Neural cell (in vitro differentiated cells): Measurements from ENCODE around the gene CMPK2. TPM values are rescaled to one million over a fixed set of nuclear protein-coding genes. Genes with fewer than 3 reads are reported as not detected.

Source experiments
- H2AFZ ChIP-seq: fragments of 200-600, 300-800 bp; sonication (generic), shearing (Covaris generic); 2 replicates; pipeline ENCODE4 v1.6.0; 2014; ENCODE audit warnings: low read depth, mild to moderate bottlenecking, antibody characterized with exemption, low read length, moderate library complexity
- H3F3A ChIP-seq: fragments of 200-600 bp; shearing (Covaris generic); 2 replicates; pipeline ENCODE4 v1.6.1; 2016; ENCODE audit warnings: mild to moderate bottlenecking, moderate library complexity, mixed read lengths, antibody characterized with exemption, low read length; ENCODE audit not compliant: insufficient read depth, poor library complexity, severe bottlenecking
- H3K27ac ChIP-seq: fragments of 200-600, 300-800 bp; sonication (generic), shearing (Covaris generic); 2 replicates; pipeline ENCODE4 v1.5.1; 2014; ENCODE audit warnings: mild to moderate bottlenecking, low read length, moderate library complexity
- H3K27me3 ChIP-seq: fragments of 300-800, 200-600 bp; sonication (generic), shearing (Covaris generic); 2 replicates; pipeline ENCODE4 v1.6.0; 2014; ENCODE audit warnings: mild to moderate bottlenecking, low read depth, low read length, moderate library complexity; ENCODE audit not compliant: insufficient read depth
- H3K36me3 ChIP-seq: fragments of 300-800, 200-600 bp; sonication (generic), shearing (Covaris generic); 2 replicates; pipeline ENCODE4 v1.5.1; 2014; ENCODE audit warnings: mild to moderate bottlenecking, antibody characterized with exemption, low read length, moderate library complexity; ENCODE audit not compliant: insufficient read depth
- H3K4me2 ChIP-seq: fragments of 300-800, 200-600 bp; sonication (generic), shearing (Covaris generic); 2 replicates; pipeline ENCODE4 v1.6.0; 2014; ENCODE audit warnings: mild to moderate bottlenecking, low read length
- H3K4me3 ChIP-seq: fragments of 300-800, 200-600 bp; sonication (generic), shearing (Covaris generic); 2 replicates; pipeline ENCODE4 v1.5.1; 2014; ENCODE audit warnings: mild to moderate bottlenecking, low read length, moderate library complexity
- H3K79me2 ChIP-seq: fragments of 200-600 bp; shearing (Covaris generic); replicated peaks from 2 replicates; pipeline ENCODE4 v1.6.0; 2014; ENCODE audit warnings: mild to moderate bottlenecking, low read length, moderate library complexity; ENCODE audit not compliant: insufficient read depth
- H3K9ac ChIP-seq: fragments of 300-800, 200-600 bp; sonication (generic), shearing (Covaris generic); 2 replicates; pipeline ENCODE4 v1.6.1; 2016; ENCODE audit warnings: mild to moderate bottlenecking, low read length, mixed read lengths
- H3K9me2 ChIP-seq: fragments of 200-600 bp; shearing (Covaris generic); 2 replicates; pipeline ENCODE4 v1.6.1; 2016; ENCODE audit warnings: mild to moderate bottlenecking, low read length, mixed read lengths; ENCODE audit not compliant: insufficient read depth
- H3K9me3 ChIP-seq: fragments of 200-600, 300-800 bp; sonication (generic), shearing (Covaris generic); 2 replicates; pipeline ENCODE4 v1.6.1; 2016; ENCODE audit warnings: mild to moderate bottlenecking, mixed run types, low read length, moderate library complexity, mixed read lengths
- H4K20me1 ChIP-seq: fragments of 200-600 bp; shearing (Covaris generic); 2 replicates; pipeline ENCODE4 v1.6.1; 2016; ENCODE audit warnings: mild to moderate bottlenecking, mixed run types; ENCODE audit not compliant: insufficient read depth
- CTCF ChIP-seq: fragments of 450-650 bp; IDR thresholded peaks from 2 replicates; pipeline ENCODE4 v1.5.1; 2014; ENCODE audit warnings: antibody characterized with exemption, mild to moderate bottlenecking, moderate library complexity; ENCODE audit not compliant: poor library complexity, severe bottlenecking
- EP300 ChIP-seq: fragments of 450-650 bp; conservative IDR thresholded peaks from 2 replicates; pipeline ENCODE4 v1.6.1; 2014; ENCODE audit warnings: antibody characterized with exemption, mild to moderate bottlenecking, moderate library complexity; ENCODE audit not compliant: poor library complexity, severe bottlenecking
- EZH2 ChIP-seq: fragments of 200-600, 300-800 bp; shearing (Covaris generic), sonication (generic); IDR thresholded peaks from 2 replicates; pipeline ENCODE4 v1.6.1; 2014; ENCODE audit warnings: antibody characterized with exemption, low read length, borderline replicate concordance, mild to moderate bottlenecking; ENCODE audit not compliant: insufficient read depth, poor library complexity, severe bottlenecking
- MXI1 ChIP-seq: fragments of 450-650 bp; conservative IDR thresholded peaks from 2 replicates; pipeline ENCODE4 v1.6.1; 2014; ENCODE audit warnings: antibody characterized with exemption, mild to moderate bottlenecking; ENCODE audit not compliant: poor library complexity, severe bottlenecking
- POLR2AphosphoS5 ChIP-seq: IDR thresholded peaks from 2 replicates; pipeline ENCODE4 v1.6.1; 2012
- RAD21 ChIP-seq: fragments of 450-650 bp; conservative IDR thresholded peaks from 2 replicates; pipeline ENCODE4 v1.6.1; 2014; ENCODE audit warnings: antibody characterized with exemption, mild to moderate bottlenecking, moderate library complexity
- SMC3 ChIP-seq: fragments of 450-650 bp; conservative IDR thresholded peaks from 2 replicates; pipeline ENCODE4 v1.6.1; 2014; ENCODE audit warnings: antibody characterized with exemption, mild to moderate bottlenecking, moderate library complexity; ENCODE audit not compliant: poor library complexity
- TAF1 ChIP-seq: IDR thresholded peaks from 2 replicates; pipeline ENCODE4 v1.6.1; 2012; ENCODE audit warnings: low read depth
- polyA plus RNA-seq: library from polyadenylated mRNA; depleted of rRNA; stranded (reverse); fragments of >200 nt; gene quantifications from 2 replicates; pipeline ENCODE4 v1.2.3, GENCODE V29; 2014
- TF ChIP-seq, protein P1 (sequence below): IDR thresholded peaks from 2 replicates; pipeline ENCODE4 v1.6.1; 2012; ENCODE audit warnings: borderline replicate concordance

Gene CMPK2
- polyA plus RNA-seq, 1 donor from 2014 or later: 6.5 TPM

GRCh38 chr2:6841537-6842287 lies 24.0 kb downstream of the CMPK2 start:
- H3K27ac ChIP-seq: no peak overlapping the region
- no peak overlapping the region for H3K9ac ChIP-seq
- H3F3A ChIP-seq: no peaks in the 10 kb centered on the region
- TF ChIP-seq EP300 (no peak), MXI1 (no peak), TAF1 (no peak), POLR2AphosphoS5 (no peak), RAD21 (no peak), CTCF (no peak)
- TF ChIP-seq, protein P1, sequence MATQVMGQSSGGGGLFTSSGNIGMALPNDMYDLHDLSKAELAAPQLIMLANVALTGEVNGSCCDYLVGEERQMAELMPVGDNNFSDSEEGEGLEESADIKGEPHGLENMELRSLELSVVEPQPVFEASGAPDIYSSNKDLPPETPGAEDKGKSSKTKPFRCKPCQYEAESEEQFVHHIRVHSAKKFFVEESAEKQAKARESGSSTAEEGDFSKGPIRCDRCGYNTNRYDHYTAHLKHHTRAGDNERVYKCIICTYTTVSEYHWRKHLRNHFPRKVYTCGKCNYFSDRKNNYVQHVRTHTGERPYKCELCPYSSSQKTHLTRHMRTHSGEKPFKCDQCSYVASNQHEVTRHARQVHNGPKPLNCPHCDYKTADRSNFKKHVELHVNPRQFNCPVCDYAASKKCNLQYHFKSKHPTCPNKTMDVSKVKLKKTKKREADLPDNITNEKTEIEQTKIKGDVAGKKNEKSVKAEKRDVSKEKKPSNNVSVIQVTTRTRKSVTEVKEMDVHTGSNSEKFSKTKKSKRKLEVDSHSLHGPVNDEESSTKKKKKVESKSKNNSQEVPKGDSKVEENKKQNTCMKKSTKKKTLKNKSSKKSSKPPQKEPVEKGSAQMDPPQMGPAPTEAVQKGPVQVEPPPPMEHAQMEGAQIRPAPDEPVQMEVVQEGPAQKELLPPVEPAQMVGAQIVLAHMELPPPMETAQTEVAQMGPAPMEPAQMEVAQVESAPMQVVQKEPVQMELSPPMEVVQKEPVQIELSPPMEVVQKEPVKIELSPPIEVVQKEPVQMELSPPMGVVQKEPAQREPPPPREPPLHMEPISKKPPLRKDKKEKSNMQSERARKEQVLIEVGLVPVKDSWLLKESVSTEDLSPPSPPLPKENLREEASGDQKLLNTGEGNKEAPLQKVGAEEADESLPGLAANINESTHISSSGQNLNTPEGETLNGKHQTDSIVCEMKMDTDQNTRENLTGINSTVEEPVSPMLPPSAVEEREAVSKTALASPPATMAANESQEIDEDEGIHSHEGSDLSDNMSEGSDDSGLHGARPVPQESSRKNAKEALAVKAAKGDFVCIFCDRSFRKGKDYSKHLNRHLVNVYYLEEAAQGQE: no peak
- no peaks in the 10 kb centered on the region for H3K9me2 ChIP-seq
- no peaks in the 10 kb centered on the region for H3K27me3 ChIP-seq
- H2AFZ ChIP-seq: no peak overlapping the region
- H4K20me1 ChIP-seq: no peaks in the 10 kb centered on the region
- no peaks in the 10 kb centered on the region for H3K79me2 ChIP-seq
- H3K9me3 ChIP-seq: peaks cover 18% of the 10 kb centered on the region
- no peaks in the 10 kb centered on the region for H3K36me3 ChIP-seq
- H3K4me3 ChIP-seq: no peak overlapping the region
- no peak overlapping the region for H3K4me2 ChIP-seq

DNA sequence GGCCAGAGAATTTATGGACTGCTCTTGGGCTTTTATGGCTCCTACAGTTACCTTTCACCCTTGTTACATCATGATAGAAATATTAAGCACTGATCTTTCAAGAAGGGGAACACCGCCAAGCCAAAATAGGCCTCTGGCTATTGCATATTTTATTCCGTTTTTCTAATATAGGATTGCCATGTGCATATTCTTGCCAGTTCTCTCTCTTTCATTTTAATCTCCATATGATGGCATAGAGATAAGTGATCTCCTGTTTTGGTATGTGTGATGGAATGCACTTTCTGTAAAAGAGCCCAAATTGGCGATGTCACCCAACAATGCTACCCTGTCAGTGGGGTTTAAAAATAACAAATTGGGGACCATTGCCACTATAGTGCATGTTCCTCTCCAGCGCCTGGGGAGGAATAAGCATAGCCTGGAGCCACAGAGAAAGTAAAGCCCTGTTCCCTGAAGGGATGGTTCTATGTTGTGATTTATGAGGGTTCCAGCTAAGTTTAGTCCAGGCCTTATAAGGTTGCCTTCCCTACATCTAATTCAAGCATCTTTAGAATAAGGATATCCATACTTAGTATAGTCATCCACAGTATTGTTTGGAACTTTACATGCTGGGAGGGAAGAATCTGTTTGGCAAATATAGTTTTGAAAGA lies 26.9 kb downstream of the CMPK2 start:
- Histone ChIP-seq H3K9me2 (no peaks in the 10 kb centered on the region), H2AFZ (no peak overlapping the region), H3F3A (no peaks in the 10 kb centered on the region), H3K4me2 (no peak overlapping the region), H3K4me3 (no peak overlapping the region), H3K36me3 (no peaks in the 10 kb centered on the region), H3K9me3 (peaks cover 10% of the 10 kb centered on the region), H3K27ac (no peak overlapping the region), H4K20me1 (no peaks in the 10 kb centered on the region), H3K27me3 (no peaks in the 10 kb centered on the region), H3K79me2 (no peaks in the 10 kb centered on the region), H3K9ac (no peak overlapping the region)
- no peak for TF ChIP-seq EZH2
- TF ChIP-seq POLR2AphosphoS5: no peak
- TF ChIP-seq TAF1: no peak
- TF ChIP-seq, protein P1: no peak
- TF ChIP-seq CTCF: no peak
- TF ChIP-seq RAD21: no peak
- TF ChIP-seq SMC3: no peak
- no peak for TF ChIP-seq MXI1
- TF ChIP-seq EP300: no peak
